Measurements from ENCODE around the gene KCNJ1.

KCNJ1 gene

DNA sequence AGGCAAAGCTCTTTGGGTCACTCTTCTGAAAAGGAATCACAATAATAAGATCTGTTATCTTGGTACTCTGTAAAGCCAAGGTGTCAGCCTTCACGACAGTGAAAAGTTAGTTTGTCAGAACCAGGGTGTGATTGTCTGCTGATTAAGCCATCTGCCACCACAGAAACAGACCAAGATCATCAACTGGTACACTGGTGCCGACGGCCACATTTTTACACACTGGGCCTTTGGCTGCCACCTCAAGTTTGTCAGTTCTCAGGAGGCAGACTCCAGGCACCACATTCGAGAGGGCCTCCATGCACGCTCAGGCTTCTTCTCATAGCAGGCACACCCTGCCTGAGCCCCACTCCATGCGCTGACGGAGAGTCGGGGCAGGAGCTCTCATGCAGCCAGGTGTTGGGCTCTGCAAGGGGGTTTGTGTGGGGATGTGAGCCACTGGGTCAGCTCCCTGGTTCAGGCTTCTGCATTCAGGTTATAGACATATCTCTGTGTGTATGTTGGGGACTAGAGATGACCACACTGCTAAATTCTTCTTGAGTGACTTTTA is 66.2 kb downstream of the KCNJ1 start:
- no peak for DNase-seq (ENCODE audit: insufficient read length, low spot score)
- no peak for FAIRE-seq

DNA sequence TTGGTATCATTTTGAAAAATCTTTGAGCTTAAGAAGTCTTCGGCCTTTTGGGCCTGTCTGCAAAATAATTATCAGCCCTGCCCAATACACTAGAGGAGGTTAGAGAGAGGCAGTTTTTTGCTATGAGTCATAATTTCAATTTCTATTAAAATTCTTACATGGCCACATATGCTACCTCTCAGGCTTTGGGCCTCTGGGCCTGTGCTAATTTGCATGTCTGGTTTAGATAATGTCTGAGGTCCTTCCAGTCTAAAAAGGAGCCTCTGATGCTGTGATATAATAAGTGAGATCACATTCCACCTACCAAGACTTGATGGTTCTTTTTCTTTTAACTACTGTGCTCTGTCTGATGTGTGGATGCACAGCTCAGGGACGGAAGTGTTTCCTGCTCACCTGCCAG is 70.8 kb downstream of the KCNJ1 start:
- FAIRE-seq (no peak), DNase-seq (ENCODE audit: insufficient read length, low spot score) (no peak)

DNA sequence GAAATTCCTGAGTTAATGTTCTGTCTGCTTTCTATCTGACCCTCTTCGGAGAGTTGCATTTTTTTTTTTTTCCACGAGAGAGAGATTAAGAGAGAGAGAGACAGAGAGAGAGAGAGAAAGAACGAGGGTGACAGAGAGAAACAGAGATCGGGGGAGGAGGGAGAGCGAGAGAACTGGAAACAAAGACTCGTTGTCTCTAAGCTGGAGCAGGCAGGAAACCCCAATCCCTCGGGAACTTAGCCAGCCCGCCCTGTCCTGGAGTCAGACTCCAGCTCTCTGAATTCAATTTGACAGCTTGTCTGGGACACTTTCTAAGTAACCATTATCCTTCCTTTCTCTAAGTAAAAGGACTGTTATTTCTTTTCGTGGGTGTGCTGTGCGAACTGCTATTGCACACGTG is 76.9 kb downstream of the KCNJ1 start:
- no peak for DNase-seq (ENCODE audit: insufficient read length, low spot score)
- no peak for FAIRE-seq

DNA sequence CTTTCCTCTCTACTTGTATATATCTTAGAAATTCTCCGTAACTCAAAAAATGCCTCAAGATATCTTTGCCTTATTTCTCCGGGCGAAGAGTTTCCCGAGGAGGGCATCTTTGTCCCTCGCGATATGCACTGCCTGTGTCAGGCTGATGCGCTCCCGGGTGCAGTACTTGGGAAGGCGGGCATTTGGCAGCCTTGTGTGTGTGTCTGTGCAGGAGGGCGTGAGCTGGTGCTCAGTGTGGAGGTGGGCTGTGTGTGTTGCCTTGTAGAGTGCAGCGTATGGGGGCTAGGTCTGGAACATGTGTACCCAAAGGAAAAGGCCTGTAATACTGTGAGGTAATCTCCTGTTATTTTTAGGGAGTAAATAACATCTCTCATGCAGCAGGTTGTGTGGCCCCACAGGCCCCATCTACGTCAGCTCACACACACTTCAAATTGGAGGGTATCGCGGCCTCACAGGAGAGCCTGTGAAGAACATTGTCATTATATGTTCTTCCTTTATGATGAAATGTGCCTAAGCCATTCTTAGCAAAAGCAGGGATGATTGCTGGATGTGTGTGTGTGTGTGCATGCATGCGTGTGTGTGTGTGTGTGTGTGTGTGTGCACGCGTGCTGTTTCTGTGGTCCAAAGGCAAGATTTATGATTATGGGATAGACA is 77.5 kb downstream of the KCNJ1 start:
- no peak for FAIRE-seq
- no peak for DNase-seq (ENCODE audit: insufficient read length, low spot score)

Measured in HTR-8/SVneo (cell line).